ENCODE data around the gene TSPAN10. TPM values are rescaled to one million over a fixed set of nuclear protein-coding genes. Genes with fewer than 3 reads are reported as not detected.
A peak's percentile ranks its signal among the peaks of the same experiment; 100 is the strongest.
"Not testable (repeated sequence)": the region's sequence is repeated elsewhere in the genome, so short reads cannot be mapped to it uniquely, and the experiment has no call there.

TSPAN10 gene
- total and polyA plus RNA-seq, 2 experiments from 2014 or later, result 2.6 to 4.7 TPM

DNA sequence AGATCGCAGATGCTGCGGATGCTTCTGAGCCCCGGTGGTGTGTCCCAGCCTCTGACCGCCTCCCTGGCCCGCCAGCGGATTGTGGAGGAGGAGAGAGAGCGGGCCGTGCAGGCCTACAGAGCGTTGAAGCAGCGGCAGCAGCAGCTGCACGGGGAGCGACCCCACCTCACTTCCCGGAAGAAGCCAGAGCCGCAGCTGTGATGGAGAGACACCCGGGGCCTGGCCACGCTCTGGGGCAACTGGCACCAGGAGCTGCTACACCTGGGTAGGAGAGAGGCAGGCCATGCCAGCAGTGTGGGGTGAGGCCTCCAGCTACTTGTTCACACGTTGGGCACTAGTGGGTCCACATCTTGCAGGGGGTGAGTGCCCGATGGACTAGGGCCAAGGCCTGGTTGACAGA lies 35.5 kb downstream of the TSPAN10 start:
- H4K20me1 ChIP-seq (ENCODE audit: insufficient read depth), result no peaks in the 10 kb centered on the region
- no peaks in the 10 kb centered on the region; the same call in 1 of the 2 replicates for H3K36me3 ChIP-seq (ENCODE audit: low read depth)
- H3K9me2 ChIP-seq (ENCODE audit: insufficient read depth), result no peaks in the 10 kb centered on the region
- WGBS, 2 experiments (ENCODE audit: low coverage in 1 of 2, low lambda C conversion rate in 2 of 2, missing lambda C conversion rate in 2 of 2), result 83 to 90% methylated on average over 17 to 18 of the region's 18 CpGs
- H3K27me3 ChIP-seq (replicated peaks; ENCODE audit: insufficient read depth), result no peaks in the 10 kb centered on the region
- no peaks in the 10 kb centered on the region for H3K9me3 ChIP-seq (ENCODE audit: low read depth)
- H3K4me1 ChIP-seq (ENCODE audit: insufficient read depth), result peaks cover 4% of the 10 kb centered on the region; the same call in 1 of the 2 replicates
- H3K79me2 ChIP-seq (ENCODE audit: insufficient read depth), result peaks cover 48% of the 10 kb centered on the region
- H2AFZ ChIP-seq, result no peak overlapping the region
- DNase-seq, result no peak
- no peak overlapping the region for H3K4me2 ChIP-seq (ENCODE audit: unreplicated experiment)
- H3K4me3 ChIP-seq, result no peak overlapping the region
- TF ChIP-seq EZH2phosphoT487 (IDR thresholded peaks at IDR 0.05; ENCODE audit: insufficient read depth, low read depth) (no peak), EZH2 (IDR thresholded peaks at IDR 0.05; ENCODE audit: insufficient read depth, poor library complexity, severe bottlenecking) (no peak)
- no peak overlapping the region for H3K9ac ChIP-seq
- H3F3A ChIP-seq (ENCODE audit: insufficient read depth), result 0 out of 2 replicates have a peak, but pooled peaks cover 9% of the 10 kb centered on the region
- no peak overlapping the region for H3K27ac ChIP-seq
- in situ Hi-C loops (cut with MboI), result no loop called here

GRCh38 chr17:81672954-81673353 lies 36.0 kb downstream of the TSPAN10 start:
- no peaks in the 10 kb centered on the region; the same call in 1 of the 2 replicates for H3K36me3 ChIP-seq (ENCODE audit: low read depth)
- no peaks in the 10 kb centered on the region for H3K4me1 ChIP-seq (ENCODE audit: insufficient read depth)
- H2AFZ ChIP-seq, result no peak overlapping the region
- H3F3A ChIP-seq (ENCODE audit: insufficient read depth), result 0 out of 2 replicates have a peak, but pooled peaks cover 9% of the 10 kb centered on the region
- TF ChIP-seq EZH2phosphoT487 (IDR thresholded peaks at IDR 0.05; ENCODE audit: insufficient read depth, low read depth), result no peak
- TF ChIP-seq EZH2 (IDR thresholded peaks at IDR 0.05; ENCODE audit: insufficient read depth, poor library complexity, severe bottlenecking), result no peak
- DNase-seq, result no peak
- no peak overlapping the region for H3K27ac ChIP-seq
- H3K4me2 ChIP-seq (ENCODE audit: unreplicated experiment), result no peak overlapping the region
- H3K27me3 ChIP-seq (replicated peaks; ENCODE audit: insufficient read depth), result no peaks in the 10 kb centered on the region
- no peak overlapping the region for H3K9ac ChIP-seq
- H3K9me2 ChIP-seq (ENCODE audit: insufficient read depth), result no peaks in the 10 kb centered on the region
- H3K79me2 ChIP-seq (ENCODE audit: insufficient read depth), result peaks cover 48% of the 10 kb centered on the region
- no peaks in the 10 kb centered on the region for H4K20me1 ChIP-seq (ENCODE audit: insufficient read depth)
- in situ Hi-C loops (cut with MboI), result no loop called here
- 87 to 93% methylated on average over 16 of the region's 16 CpGs for WGBS, 2 experiments (ENCODE audit: low coverage in 1 of 2, low lambda C conversion rate in 2 of 2, missing lambda C conversion rate in 2 of 2)
- H3K4me3 ChIP-seq, result no peak overlapping the region
- no peaks in the 10 kb centered on the region for H3K9me3 ChIP-seq (ENCODE audit: low read depth)

DNA sequence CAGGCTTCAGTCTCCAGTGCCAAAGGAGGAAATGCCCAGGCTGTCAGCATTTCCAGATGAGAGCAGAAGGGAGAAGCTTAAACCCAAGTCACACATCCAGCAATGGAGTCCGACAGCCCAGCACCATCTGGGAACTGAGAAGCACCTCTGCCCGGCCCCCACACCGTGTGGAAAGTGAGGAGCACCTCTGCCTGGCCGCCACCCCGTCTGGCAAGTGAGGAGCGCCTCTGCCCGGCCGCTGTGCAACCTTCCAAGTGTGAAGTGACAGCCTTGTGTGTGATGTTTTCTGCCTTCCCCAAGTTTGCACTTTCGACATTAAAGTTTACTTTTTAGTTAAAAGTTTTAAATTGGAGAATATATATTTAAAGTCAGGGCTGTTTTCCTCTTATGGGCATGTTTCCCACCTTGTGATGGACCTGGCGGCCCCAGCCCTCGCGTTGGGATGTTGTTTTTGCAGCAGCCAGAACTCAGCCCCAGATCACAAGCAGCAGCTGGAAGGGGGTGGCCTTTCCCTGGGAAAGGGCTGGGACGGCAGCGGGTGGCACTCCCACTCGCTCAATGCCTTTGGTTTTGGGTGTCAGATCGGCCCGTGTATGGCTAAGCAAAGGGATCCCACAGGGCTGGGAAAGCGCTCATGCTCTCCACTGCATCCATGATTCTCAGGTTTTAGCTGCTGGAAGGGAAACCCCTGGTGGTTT lies 36.7 kb downstream of the TSPAN10 start:
- H3K4me1 ChIP-seq (ENCODE audit: insufficient read depth), result no peaks in the 10 kb centered on the region
- H3K36me3 ChIP-seq (ENCODE audit: low read depth), result no peaks in the 10 kb centered on the region; the same call in 1 of the 2 replicates
- 75 to 79% methylated on average over 18 of the region's 18 CpGs for WGBS, 2 experiments (ENCODE audit: low coverage in 1 of 2, low lambda C conversion rate in 2 of 2, missing lambda C conversion rate in 2 of 2)
- no peak overlapping the region for H3K9ac ChIP-seq
- no peaks in the 10 kb centered on the region for H4K20me1 ChIP-seq (ENCODE audit: insufficient read depth)
- no peak overlapping the region for H3K4me3 ChIP-seq
- no peak for TF ChIP-seq EZH2phosphoT487 (IDR thresholded peaks at IDR 0.05; ENCODE audit: insufficient read depth, low read depth)
- TF ChIP-seq EZH2 (IDR thresholded peaks at IDR 0.05; ENCODE audit: insufficient read depth, poor library complexity, severe bottlenecking), result no peak
- H3K9me2 ChIP-seq (ENCODE audit: insufficient read depth), result no peaks in the 10 kb centered on the region
- no peak overlapping the region for H2AFZ ChIP-seq
- DNase-seq, result no peak
- H3K27me3 ChIP-seq (replicated peaks; ENCODE audit: insufficient read depth), result no peaks in the 10 kb centered on the region
- H3K27ac ChIP-seq, result no peak overlapping the region
- H3F3A ChIP-seq (ENCODE audit: insufficient read depth), result 0 out of 2 replicates have a peak, but pooled peaks cover 9% of the 10 kb centered on the region
- H3K9me3 ChIP-seq (ENCODE audit: low read depth), result no peaks in the 10 kb centered on the region
- in situ Hi-C loops (cut with MboI), result no loop called here
- peaks cover 47% of the 10 kb centered on the region for H3K79me2 ChIP-seq (ENCODE audit: insufficient read depth)
- no peak overlapping the region for H3K4me2 ChIP-seq (ENCODE audit: unreplicated experiment)

- H3K9me2 ChIP-seq (ENCODE audit: insufficient read depth); in situ Hi-C loops (cut with MboI); H3K4me1 ChIP-seq (ENCODE audit: insufficient read depth); H3K4me2 ChIP-seq (ENCODE audit: unreplicated experiment); H3K36me3 ChIP-seq (ENCODE audit: low read depth); H3K9ac ChIP-seq; H3K4me3 ChIP-seq; H3F3A ChIP-seq (ENCODE audit: insufficient read depth); H2AFZ ChIP-seq; H3K27ac ChIP-seq; H3K9me3 ChIP-seq (ENCODE audit: low read depth); H3K27me3 ChIP-seq (replicated peaks; ENCODE audit: insufficient read depth); H4K20me1 ChIP-seq (ENCODE audit: insufficient read depth): not testable (repeated sequence)
- peak; percentile 53 for DNase-seq
- 33 to 39% methylated on average over 18 of the region's 18 CpGs for WGBS, 2 experiments (ENCODE audit: low coverage in 1 of 2, low lambda C conversion rate in 2 of 2, missing lambda C conversion rate in 2 of 2)
- H3K79me2 ChIP-seq (ENCODE audit: insufficient read depth), result peaks cover 50% of the 10 kb centered on the region
Measured at GRCh38 chr17:81675515-81676221, 38.7 kb downstream of the TSPAN10 start.

All from GM23248 (cell line).